ENCODE data around the gene AHDC1.
A peak's percentile ranks its signal among the peaks of the same experiment; 100 is the strongest.

AHDC1 gene

GRCh38 chr1:27609618-27610240, 5.8 kb upstream of the AHDC1 start:
- H3K4me1 ChIP-seq (ENCODE audit: control insufficient read depth in 1 of 2, insufficient read depth in 1 of 2, low read depth in 1 of 2, low read length in 1 of 2): peaks cover 23 to 31% of the 10 kb centered on the region in 2 experiments
- peak overlapping the region; percentile 64 for H3K27ac ChIP-seq
- no peak overlapping the region for H3K4me3 ChIP-seq (ENCODE audit: low read depth in 1 of 2, low read length in 1 of 2)
- TF ChIP-seq CTCF (IDR thresholded peaks at IDR 0.05): no peak
- peaks cover 4% of the 10 kb centered on the region for H3K27me3 ChIP-seq
- H3K9me3 ChIP-seq: peaks cover 17% of the 10 kb centered on the region
- H3K36me3 ChIP-seq: peaks cover 45% of the 10 kb centered on the region

DNA sequence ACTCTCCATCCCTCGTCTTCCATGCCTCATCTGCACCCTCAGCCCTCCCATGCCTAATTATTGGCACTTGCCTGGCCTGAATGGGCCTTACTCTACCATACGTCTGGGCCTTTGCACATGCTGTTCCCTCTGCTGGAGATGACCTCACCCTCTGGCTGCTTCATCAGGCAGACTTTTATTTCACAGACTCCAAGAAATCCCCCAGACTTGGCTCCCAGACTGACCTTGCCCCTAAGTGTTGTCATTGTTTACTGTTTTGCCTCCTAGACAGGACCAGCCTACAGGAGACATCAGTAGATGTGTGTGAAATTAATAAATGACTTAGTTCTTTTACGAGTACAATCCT, 5.2 kb upstream of the AHDC1 start:
- peaks cover 39% of the 10 kb centered on the region for H3K36me3 ChIP-seq
- no peak for TF ChIP-seq CTCF (IDR thresholded peaks at IDR 0.05)
- H3K27ac ChIP-seq: peak overlapping the region; percentile 64
- peaks cover 8% of the 10 kb centered on the region for H3K27me3 ChIP-seq
- H3K4me1 ChIP-seq (ENCODE audit: control insufficient read depth in 1 of 2, insufficient read depth in 1 of 2, low read depth in 1 of 2, low read length in 1 of 2): peaks cover 27 to 37% of the 10 kb centered on the region in 2 experiments
- peaks cover 12% of the 10 kb centered on the region for H3K9me3 ChIP-seq
- no peak overlapping the region for H3K4me3 ChIP-seq (ENCODE audit: low read depth in 1 of 2, low read length in 1 of 2)

GRCh38 chr1:27607239-27607804, 3.4 kb upstream of the AHDC1 start:
- Histone ChIP-seq H3K9me3 (peaks cover 1% of the 10 kb centered on the region), H3K27me3 (peaks cover 23% of the 10 kb centered on the region), H3K36me3 (peaks cover 21% of the 10 kb centered on the region), H3K27ac (no peak overlapping the region), H3K4me1 (ENCODE audit: control insufficient read depth in 1 of 2, insufficient read depth in 1 of 2, low read depth in 1 of 2, low read length in 1 of 2) (peaks cover 34 to 52% of the 10 kb centered on the region in 2 experiments), H3K4me3 (ENCODE audit: low read depth in 1 of 2, low read length in 1 of 2) (no peak overlapping the region)
- no peak for TF ChIP-seq CTCF (IDR thresholded peaks at IDR 0.05)

GRCh38 chr1:27606708-27607238, 2.8 kb upstream of the AHDC1 start:
- peaks cover 28% of the 10 kb centered on the region for H3K27me3 ChIP-seq
- H3K9me3 ChIP-seq: no peaks in the 10 kb centered on the region
- peaks cover 37 to 57% of the 10 kb centered on the region in 2 experiments for H3K4me1 ChIP-seq (ENCODE audit: control insufficient read depth in 1 of 2, insufficient read depth in 1 of 2, low read depth in 1 of 2, low read length in 1 of 2)
- no peak overlapping the region for H3K27ac ChIP-seq
- no peak overlapping the region for H3K4me3 ChIP-seq (ENCODE audit: low read depth in 1 of 2, low read length in 1 of 2)
- no peak for TF ChIP-seq CTCF (IDR thresholded peaks at IDR 0.05)
- peaks cover 15% of the 10 kb centered on the region for H3K36me3 ChIP-seq

DNA sequence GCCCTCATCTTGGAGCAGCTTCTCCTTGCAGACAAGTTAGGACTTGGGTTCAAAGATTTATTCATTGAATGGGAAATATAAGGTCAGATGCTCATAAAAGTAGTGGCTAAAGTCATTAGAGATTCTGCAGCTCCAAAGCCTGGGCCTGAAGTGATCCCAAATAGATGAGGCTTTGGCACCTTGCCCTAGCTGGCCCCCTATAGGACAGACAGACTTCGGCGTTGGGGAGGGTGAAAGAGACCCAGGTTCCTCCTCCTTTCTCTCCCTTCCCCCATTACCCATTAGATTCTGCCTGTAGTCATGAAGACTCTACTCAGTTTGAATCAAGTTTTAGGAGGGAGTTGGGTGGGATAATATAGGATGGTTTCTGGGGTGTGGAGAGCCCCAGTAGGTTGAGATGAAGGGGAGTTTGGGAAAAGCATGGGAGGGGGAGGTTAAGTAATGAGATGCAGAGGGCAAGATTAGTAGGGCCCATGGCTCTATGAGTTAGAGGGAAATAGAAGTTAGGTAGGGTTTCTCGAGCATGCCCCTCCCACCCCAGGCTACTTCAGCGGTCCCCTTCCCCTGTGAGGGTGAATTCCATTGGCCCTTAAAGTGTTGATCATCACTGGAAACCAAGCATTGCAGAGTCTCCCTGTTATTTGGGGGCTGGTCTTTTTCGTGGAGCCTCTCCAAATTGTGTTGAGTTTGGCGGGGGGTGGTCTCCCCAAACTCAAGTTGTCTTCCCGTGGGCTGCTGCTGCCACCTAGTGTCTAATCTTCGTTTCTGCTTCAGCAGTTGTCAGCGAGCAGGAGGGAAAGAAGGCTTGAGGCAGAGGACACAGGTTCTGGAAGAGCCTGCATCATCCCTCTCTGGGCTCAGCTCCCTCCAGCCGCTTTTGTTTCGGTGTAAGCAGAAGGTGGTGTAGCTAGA, 2.1 kb upstream of the AHDC1 start:
- Histone ChIP-seq H3K36me3 (peaks cover 8% of the 10 kb centered on the region), H3K4me3 (ENCODE audit: low read depth in 1 of 2, low read length in 1 of 2) (no peak overlapping the region), H3K9me3 (no peaks in the 10 kb centered on the region), H3K27ac (no peak overlapping the region), H3K27me3 (peaks cover 35% of the 10 kb centered on the region), H3K4me1 (ENCODE audit: control insufficient read depth in 1 of 2, insufficient read depth in 1 of 2, low read depth in 1 of 2, low read length in 1 of 2) (peaks cover 37 to 57% of the 10 kb centered on the region in 2 experiments)
- peak; percentile 72 for TF ChIP-seq CTCF (IDR thresholded peaks at IDR 0.05)
